MCF 10A (cell line): ENCODE measurements around the gene ZNF436. TPM values are rescaled to one million over a fixed set of nuclear protein-coding genes. Genes with fewer than 3 reads are reported as not detected.
"Not testable (repeated sequence)": the region's sequence is repeated elsewhere in the genome, so short reads cannot be mapped to it uniquely, and the experiment has no call there.

Experiments
- BruUV-seq: library from RNA; stranded (reverse); fragments of 400-500 nt; replicated peaks from 2 replicates; lab custom pipeline; 2021; lab: Mats Ljungman, UMichigan
- CTCF ChIA-PET: fragments of 300-600 bp; sonication (Branson Sonifier 250); formaldehyde crosslinking; extraction: SDS; loops from one replicate; lab custom pipeline; 2021; ENCODE audit warnings: antibody characterized with exemption, inconsistent platforms; lab: Yijun Ruan, JAX
- POLR2A ChIA-PET: fragments of 300-600, 350-650 bp; sonication (Branson Sonifier 250); formaldehyde crosslinking; extraction: SDS; loops from one replicate; lab custom pipeline; 2020; ENCODE audit warnings: antibody characterized with exemption, inconsistent platforms; lab: Yijun Ruan, JAX
- DNase-seq: peaks from one replicate; pipeline ENCODE4 v3.0.0-alpha.2; 2018; ENCODE audit not compliant: unreplicated experiment
- H3K27ac Mint-ChIP-seq: one replicate; pipeline ENCODE4 v1.8.0; 2022; ENCODE audit warnings: mild to moderate bottlenecking, low read depth, mixed read lengths; ENCODE audit not compliant: unreplicated experiment
- H3K27me3 Mint-ChIP-seq: one replicate; pipeline ENCODE4 v1.8.0; 2022; ENCODE audit warnings: mixed read lengths; ENCODE audit not compliant: insufficient read depth, unreplicated experiment
- H3K36me3 Mint-ChIP-seq: one replicate; pipeline ENCODE4 v1.8.0; 2022; ENCODE audit warnings: mild to moderate bottlenecking, moderate library complexity, mixed read lengths; ENCODE audit not compliant: insufficient read depth, unreplicated experiment
- H3K4me1 Mint-ChIP-seq: one replicate; pipeline ENCODE4 v1.8.0; 2022; ENCODE audit warnings: mixed read lengths; ENCODE audit not compliant: insufficient read depth, unreplicated experiment
- H3K4me3 Mint-ChIP-seq: one replicate; pipeline ENCODE4 v1.8.0; 2022; ENCODE audit warnings: mild to moderate bottlenecking, moderate library complexity, mixed read lengths; ENCODE audit not compliant: unreplicated experiment
- H3K9me3 Mint-ChIP-seq: one replicate; pipeline ENCODE4 v1.8.0; 2022; ENCODE audit warnings: mixed read lengths; ENCODE audit not compliant: unreplicated experiment
- CTCF ChIP-seq: fragments of 200-600 bp; IDR thresholded peaks from one replicate; pipeline ENCODE4 v1.8.0; 2022; ENCODE audit warnings: antibody characterized with exemption, mild to moderate bottlenecking; ENCODE audit not compliant: unreplicated experiment
- intact Hi-C: fragments of 100-400 bp; cut with micrococcal nuclease; formaldehyde crosslinking; loops from 2 replicates; pipeline ENCODE4 v1.14.1; 2022
- total RNA-seq: library from RNA; stranded (reverse); gene quantifications from 2 replicates; pipeline ENCODE4 v1.2.3, GENCODE V29; 2022

The ZNF436 gene
- total RNA-seq, 1 experiment from 2014 or later: 6.5 TPM

GRCh38 chr1:23325393-23325792 is 44.2 kb downstream of the ZNF436 start:
- POLR2A ChIA-PET: interaction anchor here (3.8 kb wide), 1 partner anchor 14 kb away, joined by 18 read pairs; no protein-coding TSS in a partner anchor
- H3K36me3 Mint-ChIP-seq: peaks cover 95% of the 10 kb centered on the region
- no peaks in the 10 kb centered on the region for H3K27me3 Mint-ChIP-seq
- no peak for DNase-seq
- no peak for TF ChIP-seq CTCF
- no peak overlapping the region for H3K4me3 Mint-ChIP-seq
- intact Hi-C loops: no loop called here
- CTCF ChIA-PET: no interaction called here
- no peak overlapping the region for H3K27ac Mint-ChIP-seq
- no TSS peak for BruUV-seq
- peaks cover 20% of the 10 kb centered on the region for H3K4me1 Mint-ChIP-seq
- H3K9me3 Mint-ChIP-seq: no peaks in the 10 kb centered on the region

GRCh38 chr1:23322770-23323169 is 46.9 kb downstream of the ZNF436 start:
- BruUV-seq: no TSS peak
- no peak for TF ChIP-seq CTCF

GRCh38 chr1:23310280-23310679 is 59.4 kb downstream of the ZNF436 start:
- Mint-ChIP-seq H3K36me3 (peaks cover 96% of the 10 kb centered on the region), H3K4me1 (peaks cover 15% of the 10 kb centered on the region)
- POLR2A ChIA-PET: interaction anchor here (0.7 to 0.8 kb wide), 2 partner anchors 226 to 282 kb away, joined by 3 to 4 read pairs; no protein-coding TSS in a partner anchor
- H3K27ac Mint-ChIP-seq, intact Hi-C loops, H3K9me3 Mint-ChIP-seq, H3K27me3 Mint-ChIP-seq, DNase-seq, CTCF ChIA-PET, H3K4me3 Mint-ChIP-seq, BruUV-seq: not testable (repeated sequence)

More at GRCh38 chr1:23322770-23323169, 46.9 kb downstream of the ZNF436 start:
- Mint-ChIP-seq H3K4me3 (no peak overlapping the region), H3K27ac (peak overlapping the region; percentile 71), H3K4me1 (peaks cover 8% of the 10 kb centered on the region), H3K27me3 (no peaks in the 10 kb centered on the region), H3K36me3 (peaks cover 99% of the 10 kb centered on the region), H3K9me3 (no peaks in the 10 kb centered on the region)
- intact Hi-C loops: no loop called here
- CTCF ChIA-PET: interaction anchor here (0.6 to 0.7 kb wide), 2 partner anchors 83 to 1003 kb away, joined by 3 read pairs; no protein-coding TSS in a partner anchor
- DNase-seq: no peak
- POLR2A ChIA-PET: interaction anchor here (1.1 to 3.8 kb wide), 3 partner anchors 15 to 22 kb away, joined by 3 to 18 read pairs (median 8); partner anchors contain the start of gene HNRNPR

Other genes with a start within 250 kb of the ZNF436 start
- 30.1 and 37.2 TPM in 2 replicates for gene LUZP1, start 201.0 kb downstream of the ZNF436 start, total RNA-seq
- gene HTR1D, start 152.3 kb downstream of the ZNF436 start, total RNA-seq: 0.17 and 0.35 TPM in 2 replicates
- 128 and 152 TPM in 2 replicates for gene HNRNPR, start 25.6 kb downstream of the ZNF436 start, total RNA-seq
- gene TCEA3, start 54.9 kb upstream of the ZNF436 start, total RNA-seq: 0.49 and 1.5 TPM in 2 replicates
- gene ASAP3, start 114.3 kb upstream of the ZNF436 start, total RNA-seq: 11.1 and 11.2 TPM in 2 replicates
- 0.32 and 0.89 TPM in 2 replicates for gene E2F2, start 161.4 kb upstream of the ZNF436 start, total RNA-seq
- gene ID3, start 189.7 kb upstream of the ZNF436 start, total RNA-seq: 15.7 and 34.8 TPM in 2 replicates